ENCODE data around the gene B3GALNT2.

The B3GALNT2 gene

GRCh38 chr1:235502601-235503402 lies 1.4 kb downstream of the B3GALNT2 start:
- peak overlapping the region; percentile 84 for H2AFZ ChIP-seq (ENCODE audit: low read length, unreplicated experiment)
- no peaks in the 10 kb centered on the region for H3K36me3 ChIP-seq (ENCODE audit: insufficient read depth, low read length)
- H3K27ac ChIP-seq (ENCODE audit: low read depth, low read length), result peak overlapping the region; percentile 63
- H3K4me3 ChIP-seq (ENCODE audit: low read depth, low read length), result peak overlapping the region; percentile 83
- peaks cover 59% of the 10 kb centered on the region for H3K79me2 ChIP-seq (ENCODE audit: control insufficient read depth, insufficient read depth, low read length, unreplicated experiment)
- no peaks in the 10 kb centered on the region for H3K27me3 ChIP-seq (ENCODE audit: insufficient read depth, low read length)
- H3K4me1 ChIP-seq (ENCODE audit: control insufficient read depth, insufficient read depth, low read length, unreplicated experiment), result peaks cover 8% of the 10 kb centered on the region

- peaks cover 4% of the 10 kb centered on the region for H3K4me1 ChIP-seq (ENCODE audit: control insufficient read depth, insufficient read depth, low read length, unreplicated experiment)
- no peak overlapping the region for H2AFZ ChIP-seq (ENCODE audit: low read length, unreplicated experiment)
- H3K79me2 ChIP-seq (ENCODE audit: control insufficient read depth, insufficient read depth, low read length, unreplicated experiment), result peaks cover 64% of the 10 kb centered on the region
- H3K27me3 ChIP-seq (ENCODE audit: insufficient read depth, low read length), result no peaks in the 10 kb centered on the region
- H3K36me3 ChIP-seq (ENCODE audit: insufficient read depth, low read length), result no peaks in the 10 kb centered on the region
- H3K27ac ChIP-seq (ENCODE audit: low read depth, low read length), result no peak overlapping the region
- no peak overlapping the region for H3K4me3 ChIP-seq (ENCODE audit: low read depth, low read length)
Measured at GRCh38 chr1:235500971-235501540, 3.2 kb downstream of the B3GALNT2 start.

- peaks cover 25% of the 10 kb centered on the region for H3K36me3 ChIP-seq (ENCODE audit: insufficient read depth, low read length)
- no peaks in the 10 kb centered on the region for H3K27me3 ChIP-seq (ENCODE audit: insufficient read depth, low read length)
- H3K27ac ChIP-seq (ENCODE audit: low read depth, low read length), result no peak overlapping the region
- H3K4me3 ChIP-seq (ENCODE audit: low read depth, low read length), result no peak overlapping the region
- no peaks in the 10 kb centered on the region for H3K4me1 ChIP-seq (ENCODE audit: control insufficient read depth, insufficient read depth, low read length, unreplicated experiment)
- peaks cover 33% of the 10 kb centered on the region for H3K79me2 ChIP-seq (ENCODE audit: control insufficient read depth, insufficient read depth, low read length, unreplicated experiment)
- H2AFZ ChIP-seq (ENCODE audit: low read length, unreplicated experiment), result no peak overlapping the region
Measured at GRCh38 chr1:235495551-235495950, 8.7 kb downstream of the B3GALNT2 start.

GRCh38 chr1:235495030-235495429 lies 9.2 kb downstream of the B3GALNT2 start:
- Histone ChIP-seq H3K36me3 (ENCODE audit: insufficient read depth, low read length) (peaks cover 25% of the 10 kb centered on the region), H3K79me2 (ENCODE audit: control insufficient read depth, insufficient read depth, low read length, unreplicated experiment) (peaks cover 28% of the 10 kb centered on the region), H3K4me3 (ENCODE audit: low read depth, low read length) (no peak overlapping the region), H3K27me3 (ENCODE audit: insufficient read depth, low read length) (no peaks in the 10 kb centered on the region), H2AFZ (ENCODE audit: low read length, unreplicated experiment) (no peak overlapping the region), H3K4me1 (ENCODE audit: control insufficient read depth, insufficient read depth, low read length, unreplicated experiment) (no peaks in the 10 kb centered on the region), H3K27ac (ENCODE audit: low read depth, low read length) (no peak overlapping the region)

- H3K4me3 ChIP-seq (ENCODE audit: low read depth, low read length), result no peak overlapping the region
- H3K27ac ChIP-seq (ENCODE audit: low read depth, low read length), result no peak overlapping the region
- H3K36me3 ChIP-seq (ENCODE audit: insufficient read depth, low read length), result peaks cover 25% of the 10 kb centered on the region
- H3K27me3 ChIP-seq (ENCODE audit: insufficient read depth, low read length), result no peaks in the 10 kb centered on the region
- no peak overlapping the region for H2AFZ ChIP-seq (ENCODE audit: low read length, unreplicated experiment)
- H3K4me1 ChIP-seq (ENCODE audit: control insufficient read depth, insufficient read depth, low read length, unreplicated experiment), result no peaks in the 10 kb centered on the region
- H3K79me2 ChIP-seq (ENCODE audit: control insufficient read depth, insufficient read depth, low read length, unreplicated experiment), result peaks cover 23% of the 10 kb centered on the region
Measured at GRCh38 chr1:235494531-235494930, 9.7 kb downstream of the B3GALNT2 start.

GRCh38 chr1:235491644-235492043 lies 12.6 kb downstream of the B3GALNT2 start:
- Histone ChIP-seq H3K4me1 (ENCODE audit: control insufficient read depth, insufficient read depth, low read length, unreplicated experiment) (no peaks in the 10 kb centered on the region), H3K27me3 (ENCODE audit: insufficient read depth, low read length) (no peaks in the 10 kb centered on the region), H2AFZ (ENCODE audit: low read length, unreplicated experiment) (no peak overlapping the region), H3K4me3 (ENCODE audit: low read depth, low read length) (no peak overlapping the region), H3K36me3 (ENCODE audit: insufficient read depth, low read length) (peaks cover 30% of the 10 kb centered on the region), H3K79me2 (ENCODE audit: control insufficient read depth, insufficient read depth, low read length, unreplicated experiment) (peaks cover 3% of the 10 kb centered on the region), H3K27ac (ENCODE audit: low read depth, low read length) (no peak overlapping the region)

GRCh38 chr1:235486321-235486720 lies 17.9 kb downstream of the B3GALNT2 start:
- Histone ChIP-seq H3K27ac (ENCODE audit: low read depth, low read length) (no peak overlapping the region), H3K36me3 (ENCODE audit: insufficient read depth, low read length) (peaks cover 21% of the 10 kb centered on the region; the same call in 1 of the 2 replicates), H3K4me3 (ENCODE audit: low read depth, low read length) (no peak overlapping the region), H3K4me1 (ENCODE audit: control insufficient read depth, insufficient read depth, low read length, unreplicated experiment) (no peaks in the 10 kb centered on the region), H3K27me3 (ENCODE audit: insufficient read depth, low read length) (no peaks in the 10 kb centered on the region), H3K79me2 (ENCODE audit: control insufficient read depth, insufficient read depth, low read length, unreplicated experiment) (no peaks in the 10 kb centered on the region), H2AFZ (ENCODE audit: low read length, unreplicated experiment) (no peak overlapping the region)

- H3K79me2 ChIP-seq (ENCODE audit: control insufficient read depth, insufficient read depth, low read length, unreplicated experiment), result no peaks in the 10 kb centered on the region
- no peak overlapping the region for H3K4me3 ChIP-seq (ENCODE audit: low read depth, low read length)
- no peaks in the 10 kb centered on the region for H3K4me1 ChIP-seq (ENCODE audit: control insufficient read depth, insufficient read depth, low read length, unreplicated experiment)
- no peak overlapping the region for H2AFZ ChIP-seq (ENCODE audit: low read length, unreplicated experiment)
- no peaks in the 10 kb centered on the region for H3K27me3 ChIP-seq (ENCODE audit: insufficient read depth, low read length)
- no peak overlapping the region for H3K27ac ChIP-seq (ENCODE audit: low read depth, low read length)
- peaks cover 21% of the 10 kb centered on the region; the same call in 1 of the 2 replicates for H3K36me3 ChIP-seq (ENCODE audit: insufficient read depth, low read length)
Measured at GRCh38 chr1:235485558-235485957, 18.7 kb downstream of the B3GALNT2 start.

- no peaks in the 10 kb centered on the region for H3K79me2 ChIP-seq (ENCODE audit: control insufficient read depth, insufficient read depth, low read length, unreplicated experiment)
- H2AFZ ChIP-seq (ENCODE audit: low read length, unreplicated experiment), result no peak overlapping the region
- H3K27me3 ChIP-seq (ENCODE audit: insufficient read depth, low read length), result no peaks in the 10 kb centered on the region
- H3K4me3 ChIP-seq (ENCODE audit: low read depth, low read length), result no peak overlapping the region
- H3K27ac ChIP-seq (ENCODE audit: low read depth, low read length), result no peak overlapping the region
- peaks cover 35% of the 10 kb centered on the region for H3K36me3 ChIP-seq (ENCODE audit: insufficient read depth, low read length)
- no peaks in the 10 kb centered on the region for H3K4me1 ChIP-seq (ENCODE audit: control insufficient read depth, insufficient read depth, low read length, unreplicated experiment)
Measured at GRCh38 chr1:235483090-235483489, 21.2 kb downstream of the B3GALNT2 start.

- Histone ChIP-seq H3K36me3 (ENCODE audit: insufficient read depth, low read length) (peaks cover 8% of the 10 kb centered on the region; the same call in 1 of the 2 replicates), H3K27me3 (ENCODE audit: insufficient read depth, low read length) (no peaks in the 10 kb centered on the region), H3K27ac (ENCODE audit: low read depth, low read length) (no peak overlapping the region)
Measured at GRCh38 chr1:235473806-235474205, 30.4 kb downstream of the B3GALNT2 start.

More at GRCh38 chr1:235473806-235474205, 30.4 kb downstream of the B3GALNT2 start:
- H2AFZ ChIP-seq (ENCODE audit: low read length, unreplicated experiment), result no peak overlapping the region
- H3K4me1 ChIP-seq (ENCODE audit: control insufficient read depth, insufficient read depth, low read length, unreplicated experiment), result peaks cover 5% of the 10 kb centered on the region
- no peaks in the 10 kb centered on the region for H3K79me2 ChIP-seq (ENCODE audit: control insufficient read depth, insufficient read depth, low read length, unreplicated experiment)
- H3K4me3 ChIP-seq (ENCODE audit: low read depth, low read length), result no peak overlapping the region

Measured in ACC112 (cell line).